ENCODE data around the gene NISCH.

Gene NISCH

GRCh38 chr3:52472239-52473000 is 17.0 kb downstream of the NISCH start:
- no peak for DNase-seq

GRCh38 chr3:52473026-52473425 is 17.6 kb downstream of the NISCH start:
- no peak for DNase-seq

- no peak for DNase-seq
Observed at GRCh38 chr3:52477076-52477795, 21.8 kb downstream of the NISCH start.

GRCh38 chr3:52477796-52478095 is 22.3 kb downstream of the NISCH start:
- no peak for DNase-seq

- DNase-seq = no peak
Observed at GRCh38 chr3:52479037-52479876, 23.9 kb downstream of the NISCH start.

- DNase-seq = no peak
Observed at GRCh38 chr3:52479877-52480575, 24.6 kb downstream of the NISCH start.

- no peak for DNase-seq
Observed at GRCh38 chr3:52480768-52481715, 25.6 kb downstream of the NISCH start.

- DNase-seq = no peak
Observed at GRCh38 chr3:52481819-52482521, 26.6 kb downstream of the NISCH start.

GRCh38 chr3:52483081-52483480 is 27.7 kb downstream of the NISCH start:
- DNase-seq = no peak

GRCh38 chr3:52483577-52484381 is 28.4 kb downstream of the NISCH start:
- no peak for DNase-seq

- no peak for DNase-seq
Observed at GRCh38 chr3:52484680-52485461, 29.5 kb downstream of the NISCH start.

- DNase-seq = no peak
Observed at GRCh38 chr3:52487050-52487787, 31.8 kb downstream of the NISCH start.

- no peak for DNase-seq
Observed at GRCh38 chr3:52487788-52488691, 32.6 kb downstream of the NISCH start.

- no peak for DNase-seq
Observed at GRCh38 chr3:52488746-52489145, 33.3 kb downstream of the NISCH start.

- no peak for DNase-seq
Observed at GRCh38 chr3:52489453-52489852, 34.0 kb downstream of the NISCH start.

GRCh38 chr3:52490035-52490938 is 34.9 kb downstream of the NISCH start:
- DNase-seq = no peak
